ENCODE measurements around the gene LATS2.
"Not testable (repeated sequence)": the region's sequence is repeated elsewhere in the genome, so short reads cannot be mapped to it uniquely, and the experiment has no call there.

Gene LATS2

DNA sequence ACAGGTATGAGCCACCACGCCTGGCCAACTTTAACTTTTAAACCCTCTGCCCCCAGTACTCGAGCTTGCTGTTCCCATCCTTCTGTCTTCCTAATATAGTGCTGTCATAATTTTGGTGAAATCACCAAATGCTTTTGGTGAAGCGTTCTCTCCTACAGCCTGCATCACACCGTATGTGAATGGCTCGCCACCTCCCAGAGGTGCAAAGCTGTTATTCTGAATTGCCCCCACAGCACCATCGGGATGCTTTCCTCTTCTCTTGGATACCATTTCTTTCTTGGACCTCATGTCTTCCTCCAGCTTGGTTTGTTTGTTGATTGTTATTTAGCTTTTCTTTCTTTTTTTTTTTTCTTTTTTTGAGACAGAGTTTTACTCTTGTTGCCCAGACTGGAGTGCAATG lies 105.9 kb downstream of the LATS2 start:
- Histone ChIP-seq H3K27ac (ENCODE audit: insufficient read depth, low read length, poor library complexity, severe bottlenecking) (no peak overlapping the region), H3K27me3 (replicated peaks; ENCODE audit: control insufficient read depth, insufficient read depth, low read length, poor library complexity, severe bottlenecking) (peaks cover 2% of the 10 kb centered on the region), H3K4me3 (ENCODE audit: insufficient read depth, low read depth, low read length, poor library complexity, severe bottlenecking) (no peak overlapping the region), H3K36me3 (ENCODE audit: control insufficient read depth, insufficient read depth, low read length) (no peaks in the 10 kb centered on the region), H3K9me3 (ENCODE audit: control insufficient read depth, low read length) (no peaks in the 10 kb centered on the region), H3K4me1 (ENCODE audit: control insufficient read depth, insufficient read depth, low read length, poor library complexity, severe bottlenecking) (no peaks in the 10 kb centered on the region)
- DNase-seq: no peak

DNA sequence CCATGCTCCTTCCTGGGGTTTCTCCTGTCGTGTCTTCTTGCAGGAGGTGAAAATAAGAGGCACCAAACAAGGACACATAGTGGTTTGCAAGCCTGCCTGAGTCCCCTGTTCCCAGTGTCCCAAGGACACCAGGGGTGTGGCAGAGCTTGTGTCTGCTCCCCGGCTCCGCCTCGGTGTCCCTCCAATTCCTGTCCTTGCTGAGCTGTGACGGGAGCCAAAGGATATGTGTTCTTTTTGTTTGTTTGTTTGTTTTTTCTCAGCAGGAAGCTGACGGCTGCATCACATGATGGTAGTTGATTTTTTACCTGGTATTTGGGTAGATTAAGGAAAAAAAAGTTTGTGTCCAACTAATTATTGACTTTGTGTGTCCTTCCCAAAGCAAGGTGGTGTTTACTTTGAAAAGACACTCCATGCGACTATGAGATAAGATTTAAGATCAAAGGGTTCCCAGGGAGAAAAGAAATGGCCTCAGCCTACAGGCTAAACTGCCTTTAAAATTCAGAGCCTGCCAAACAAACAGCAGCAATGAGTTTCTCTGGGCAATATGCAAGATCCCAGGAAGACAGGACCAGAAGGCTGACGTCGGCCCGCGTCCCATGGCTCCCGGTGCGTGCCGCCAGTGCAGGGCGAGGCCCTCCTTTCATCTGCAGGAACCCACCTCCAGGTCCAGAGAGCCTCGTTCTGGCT lies 108.0 kb downstream of the LATS2 start:
- no peak for DNase-seq

DNA sequence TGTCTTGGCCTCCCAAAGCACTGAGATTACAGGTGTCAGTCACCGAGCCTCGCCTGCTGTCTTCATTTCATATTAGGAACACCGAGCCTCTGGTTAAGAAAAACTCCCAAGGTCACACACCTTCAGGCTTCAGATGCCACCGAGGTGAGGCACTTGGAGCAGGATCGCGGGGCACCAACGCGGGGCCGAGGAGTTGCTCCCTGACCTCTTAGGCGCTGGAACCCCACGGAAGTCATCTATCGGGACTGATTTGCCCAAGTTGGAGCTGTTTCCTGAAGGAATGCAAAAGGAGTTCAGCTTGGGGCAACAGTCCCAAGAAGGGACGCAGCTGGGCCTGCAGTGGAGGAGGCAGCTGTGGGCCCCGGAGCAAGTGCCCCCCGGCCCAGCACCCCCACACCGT lies 108.5 kb downstream of the LATS2 start:
- H3K36me3 ChIP-seq (ENCODE audit: control insufficient read depth, insufficient read depth, low read length): no peaks in the 10 kb centered on the region
- H3K27me3 ChIP-seq (replicated peaks; ENCODE audit: control insufficient read depth, insufficient read depth, low read length, poor library complexity, severe bottlenecking): peaks cover 2% of the 10 kb centered on the region
- no peak overlapping the region for H3K27ac ChIP-seq (ENCODE audit: insufficient read depth, low read length, poor library complexity, severe bottlenecking)
- DNase-seq: no peak
- no peaks in the 10 kb centered on the region for H3K9me3 ChIP-seq (ENCODE audit: control insufficient read depth, low read length)
- H3K4me3 ChIP-seq (ENCODE audit: insufficient read depth, low read depth, low read length, poor library complexity, severe bottlenecking): no peak overlapping the region
- H3K4me1 ChIP-seq (ENCODE audit: control insufficient read depth, insufficient read depth, low read length, poor library complexity, severe bottlenecking): no peaks in the 10 kb centered on the region

More for the DNA sequence above, 108.0 kb downstream of the LATS2 start:
- Histone ChIP-seq H3K27me3 (replicated peaks; ENCODE audit: control insufficient read depth, insufficient read depth, low read length, poor library complexity, severe bottlenecking) (peaks cover 2% of the 10 kb centered on the region), H3K9me3 (ENCODE audit: control insufficient read depth, low read length) (no peaks in the 10 kb centered on the region), H3K4me1 (ENCODE audit: control insufficient read depth, insufficient read depth, low read length, poor library complexity, severe bottlenecking) (no peaks in the 10 kb centered on the region), H3K4me3 (ENCODE audit: insufficient read depth, low read depth, low read length, poor library complexity, severe bottlenecking) (no peak overlapping the region), H3K36me3 (ENCODE audit: control insufficient read depth, insufficient read depth, low read length) (no peaks in the 10 kb centered on the region), H3K27ac (ENCODE audit: insufficient read depth, low read length, poor library complexity, severe bottlenecking) (no peak overlapping the region)

DNA sequence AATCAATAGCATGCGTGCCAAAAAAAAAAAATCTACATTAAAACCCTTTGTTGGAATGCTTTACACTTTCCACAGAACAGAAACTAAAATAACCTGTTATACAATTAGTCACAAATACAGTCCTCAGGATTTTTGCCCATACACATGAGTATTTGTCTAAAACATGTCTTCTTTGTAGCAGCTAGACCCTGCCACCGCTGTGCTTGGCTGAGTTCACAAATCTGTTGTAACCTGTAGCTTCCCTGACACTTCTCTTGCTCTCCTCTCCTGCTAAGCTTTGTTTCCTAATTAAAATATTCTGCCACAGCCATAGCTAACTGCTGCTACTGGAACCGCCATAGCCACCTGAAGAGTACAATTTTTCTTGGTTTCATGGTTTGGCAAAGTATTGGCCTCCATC lies 113.4 kb downstream of the LATS2 start:
- H3K9me3 ChIP-seq (ENCODE audit: control insufficient read depth, low read length); H3K4me3 ChIP-seq (ENCODE audit: insufficient read depth, low read depth, low read length, poor library complexity, severe bottlenecking); H3K27me3 ChIP-seq (replicated peaks; ENCODE audit: control insufficient read depth, insufficient read depth, low read length, poor library complexity, severe bottlenecking); H3K27ac ChIP-seq (ENCODE audit: insufficient read depth, low read length, poor library complexity, severe bottlenecking); H3K4me1 ChIP-seq (ENCODE audit: control insufficient read depth, insufficient read depth, low read length, poor library complexity, severe bottlenecking); H3K36me3 ChIP-seq (ENCODE audit: control insufficient read depth, insufficient read depth, low read length); DNase-seq: not testable (repeated sequence)

DNA sequence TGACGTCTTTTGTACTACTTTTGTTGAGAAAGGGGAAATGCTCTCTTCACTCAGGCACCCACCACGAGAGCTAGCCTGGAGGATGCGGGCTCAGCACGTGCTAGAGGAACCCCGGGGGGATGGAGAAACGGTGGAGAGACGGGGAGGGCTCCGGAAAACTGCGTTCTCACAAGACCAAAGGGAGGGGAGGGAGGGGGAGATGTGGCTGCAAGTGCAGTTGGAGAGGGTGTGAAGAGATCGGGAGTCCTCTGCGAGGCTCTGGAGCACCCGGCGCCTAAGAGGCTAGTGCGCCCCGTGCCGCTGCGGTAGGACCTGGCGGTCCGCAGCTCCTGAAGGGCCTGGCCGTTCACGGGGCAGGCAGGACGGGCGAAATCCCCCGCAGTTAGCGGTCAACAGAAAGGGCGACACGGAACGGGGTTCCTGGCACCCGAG lies 115.4 kb downstream of the LATS2 start:
- Histone ChIP-seq H3K4me3 (ENCODE audit: insufficient read depth, low read depth, low read length, poor library complexity, severe bottlenecking) (no peak overlapping the region), H3K27ac (ENCODE audit: insufficient read depth, low read length, poor library complexity, severe bottlenecking) (no peak overlapping the region), H3K27me3 (replicated peaks; ENCODE audit: control insufficient read depth, insufficient read depth, low read length, poor library complexity, severe bottlenecking) (peaks cover 6% of the 10 kb centered on the region), H3K4me1 (ENCODE audit: control insufficient read depth, insufficient read depth, low read length, poor library complexity, severe bottlenecking) (no peaks in the 10 kb centered on the region), H3K9me3 (ENCODE audit: control insufficient read depth, low read length) (no peaks in the 10 kb centered on the region), H3K36me3 (ENCODE audit: control insufficient read depth, insufficient read depth, low read length) (no peaks in the 10 kb centered on the region)
- no peak for DNase-seq

DNA sequence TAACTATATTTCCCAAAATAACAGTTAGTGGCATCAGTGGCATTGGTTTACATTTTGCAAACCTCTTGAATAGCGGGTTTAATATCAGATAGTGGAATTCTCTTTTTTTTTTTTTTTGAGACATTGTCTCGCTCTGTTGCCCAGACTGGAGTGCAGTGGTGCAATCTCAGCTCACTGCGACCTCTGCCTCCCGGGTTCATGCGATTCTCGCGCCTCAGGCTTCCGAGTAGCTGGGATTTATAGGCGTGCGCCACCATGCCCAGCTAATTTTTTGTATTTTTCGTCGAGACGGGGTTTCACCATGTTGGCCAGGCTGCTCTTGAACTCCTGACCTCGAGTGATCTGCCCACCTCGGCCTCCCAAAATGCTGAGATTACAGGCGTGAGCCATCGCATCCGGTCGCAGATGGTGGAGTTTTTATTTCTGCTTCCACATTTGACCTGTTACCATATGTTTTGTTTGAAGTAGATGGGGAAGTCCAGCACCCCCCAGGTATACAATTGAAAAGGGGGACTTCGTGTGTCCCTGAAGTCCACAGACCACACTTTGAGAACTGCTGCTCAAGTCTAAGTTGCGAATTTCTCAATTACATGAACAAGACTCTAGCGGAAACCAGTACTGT lies 118.3 kb downstream of the LATS2 start:
- H3K27ac ChIP-seq (ENCODE audit: insufficient read depth, low read length, poor library complexity, severe bottlenecking): no peak overlapping the region
- no peak overlapping the region for H3K4me3 ChIP-seq (ENCODE audit: insufficient read depth, low read depth, low read length, poor library complexity, severe bottlenecking)
- DNase-seq: no peak
- no peaks in the 10 kb centered on the region for H3K9me3 ChIP-seq (ENCODE audit: control insufficient read depth, low read length)
- no peaks in the 10 kb centered on the region for H3K36me3 ChIP-seq (ENCODE audit: control insufficient read depth, insufficient read depth, low read length)
- H3K27me3 ChIP-seq (replicated peaks; ENCODE audit: control insufficient read depth, insufficient read depth, low read length, poor library complexity, severe bottlenecking): peaks cover 6% of the 10 kb centered on the region
- H3K4me1 ChIP-seq (ENCODE audit: control insufficient read depth, insufficient read depth, low read length, poor library complexity, severe bottlenecking): no peaks in the 10 kb centered on the region

DNA sequence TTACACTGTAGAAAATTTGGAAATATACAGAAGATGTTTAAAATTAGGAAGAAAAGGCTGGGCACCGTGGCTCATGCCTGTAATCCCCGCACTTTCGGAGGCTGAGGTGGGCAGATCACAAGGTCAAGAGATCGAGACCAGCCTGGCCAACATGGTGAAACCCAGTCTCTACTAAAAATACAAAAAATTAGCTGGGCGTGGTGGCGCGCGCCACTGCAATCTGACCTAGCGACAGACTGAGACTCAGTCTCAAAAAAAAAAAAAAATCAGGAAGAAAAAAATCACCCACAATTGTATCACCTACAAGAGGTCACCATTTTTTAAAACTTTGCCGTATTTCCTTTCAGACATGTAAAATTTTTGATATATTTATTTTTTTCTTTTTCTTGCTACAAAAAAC lies 120.9 kb downstream of the LATS2 start:
- not testable (repeated sequence) for H3K4me1 ChIP-seq (ENCODE audit: control insufficient read depth, insufficient read depth, low read length, poor library complexity, severe bottlenecking); H3K27me3 ChIP-seq (replicated peaks; ENCODE audit: control insufficient read depth, insufficient read depth, low read length, poor library complexity, severe bottlenecking); H3K36me3 ChIP-seq (ENCODE audit: control insufficient read depth, insufficient read depth, low read length); H3K9me3 ChIP-seq (ENCODE audit: control insufficient read depth, low read length); H3K4me3 ChIP-seq (ENCODE audit: insufficient read depth, low read depth, low read length, poor library complexity, severe bottlenecking); H3K27ac ChIP-seq (ENCODE audit: insufficient read depth, low read length, poor library complexity, severe bottlenecking); DNase-seq

DNA sequence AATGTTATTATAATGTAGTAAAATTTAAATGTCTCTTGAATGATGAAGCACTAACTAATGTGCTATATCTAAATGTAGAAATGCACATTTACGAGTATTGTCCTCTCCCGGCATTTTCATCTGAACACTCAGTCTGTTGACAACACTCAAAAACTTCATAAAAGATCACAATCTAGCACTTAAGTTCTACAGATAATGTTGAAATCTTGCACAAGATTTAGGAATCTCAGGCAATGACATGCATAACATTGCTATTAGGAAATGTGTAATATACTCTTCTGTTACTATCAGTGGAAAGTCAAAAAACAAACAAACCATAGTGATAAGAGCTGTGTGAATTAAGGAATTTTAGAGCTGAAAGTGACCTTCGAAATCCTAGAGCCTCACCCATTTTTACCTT lies 121.3 kb downstream of the LATS2 start:
- H3K4me1 ChIP-seq (ENCODE audit: control insufficient read depth, insufficient read depth, low read length, poor library complexity, severe bottlenecking): no peaks in the 10 kb centered on the region
- H3K4me3 ChIP-seq (ENCODE audit: insufficient read depth, low read depth, low read length, poor library complexity, severe bottlenecking): no peak overlapping the region
- peaks cover 4% of the 10 kb centered on the region for H3K27me3 ChIP-seq (replicated peaks; ENCODE audit: control insufficient read depth, insufficient read depth, low read length, poor library complexity, severe bottlenecking)
- no peak for DNase-seq
- no peak overlapping the region for H3K27ac ChIP-seq (ENCODE audit: insufficient read depth, low read length, poor library complexity, severe bottlenecking)
- no peaks in the 10 kb centered on the region for H3K9me3 ChIP-seq (ENCODE audit: control insufficient read depth, low read length)
- no peaks in the 10 kb centered on the region for H3K36me3 ChIP-seq (ENCODE audit: control insufficient read depth, insufficient read depth, low read length)

DNA sequence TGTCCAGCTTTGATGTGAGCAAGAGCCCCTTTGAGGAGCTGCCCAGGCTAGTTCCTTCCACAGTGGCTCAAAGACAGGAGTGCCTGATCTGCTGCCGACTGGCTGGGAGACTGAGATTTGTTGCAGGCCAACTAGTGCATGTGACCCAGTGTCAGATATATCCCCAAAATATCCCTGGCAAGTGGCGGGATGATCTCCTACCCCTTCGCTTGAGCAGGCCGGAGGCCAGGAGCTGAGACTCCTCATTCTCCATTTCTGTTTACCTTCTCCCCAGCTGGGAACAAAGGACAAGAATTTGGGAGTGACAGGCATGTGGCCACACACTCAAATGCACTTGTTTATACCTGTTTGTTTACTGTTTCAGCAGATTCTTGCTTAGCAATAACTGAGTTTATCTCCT lies 121.7 kb downstream of the LATS2 start:
- H3K9me3 ChIP-seq (ENCODE audit: control insufficient read depth, low read length): no peaks in the 10 kb centered on the region
- H3K36me3 ChIP-seq (ENCODE audit: control insufficient read depth, insufficient read depth, low read length): no peaks in the 10 kb centered on the region
- H3K27ac ChIP-seq (ENCODE audit: insufficient read depth, low read length, poor library complexity, severe bottlenecking): no peak overlapping the region
- H3K27me3 ChIP-seq (replicated peaks; ENCODE audit: control insufficient read depth, insufficient read depth, low read length, poor library complexity, severe bottlenecking): no peaks in the 10 kb centered on the region
- H3K4me3 ChIP-seq (ENCODE audit: insufficient read depth, low read depth, low read length, poor library complexity, severe bottlenecking): no peak overlapping the region
- no peak for DNase-seq
- no peaks in the 10 kb centered on the region for H3K4me1 ChIP-seq (ENCODE audit: control insufficient read depth, insufficient read depth, low read length, poor library complexity, severe bottlenecking)

DNA sequence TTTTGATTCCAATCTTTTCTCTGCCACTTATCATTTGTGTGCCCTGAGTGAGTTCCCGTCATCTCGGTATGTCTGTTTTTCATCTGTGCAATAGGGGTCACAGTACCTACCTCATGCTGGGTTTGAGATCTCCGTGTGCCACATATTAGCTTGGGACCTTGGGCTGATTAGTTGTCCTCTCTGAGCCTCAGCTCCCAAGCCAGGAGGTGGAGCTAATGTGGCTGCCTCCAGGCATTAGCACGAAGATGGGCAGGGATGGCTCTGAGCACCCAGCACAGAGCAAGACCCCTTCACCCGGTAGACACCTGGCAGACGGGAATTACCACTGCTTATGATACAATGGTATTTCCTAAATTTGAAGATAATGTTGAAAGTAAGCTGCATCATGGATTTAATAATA lies 123.1 kb downstream of the LATS2 start:
- no peak overlapping the region for H3K27ac ChIP-seq (ENCODE audit: insufficient read depth, low read length, poor library complexity, severe bottlenecking)
- H3K36me3 ChIP-seq (ENCODE audit: control insufficient read depth, insufficient read depth, low read length): no peaks in the 10 kb centered on the region
- DNase-seq: no peak
- no peaks in the 10 kb centered on the region for H3K27me3 ChIP-seq (replicated peaks; ENCODE audit: control insufficient read depth, insufficient read depth, low read length, poor library complexity, severe bottlenecking)
- H3K4me3 ChIP-seq (ENCODE audit: insufficient read depth, low read depth, low read length, poor library complexity, severe bottlenecking): no peak overlapping the region
- H3K9me3 ChIP-seq (ENCODE audit: control insufficient read depth, low read length): no peaks in the 10 kb centered on the region
- no peaks in the 10 kb centered on the region for H3K4me1 ChIP-seq (ENCODE audit: control insufficient read depth, insufficient read depth, low read length, poor library complexity, severe bottlenecking)

Measured in effector memory CD4-positive, alpha-beta T cell (primary cell).